Right atrium auricular region (tissue), 2 donors: ENCODE results near the gene CNOT6. TPM values are rescaled to one million over a fixed set of nuclear protein-coding genes. Genes with fewer than 3 reads are reported as not detected.

Experiments
- DNase-seq: peaks from one replicate; pipeline ENCODE4 v3.0.0-alpha.2; 2019; ENCODE audit warnings: low spot score
- H3K27ac ChIP-seq, 2 donors: fragments of 200-600 bp; sonication (generic); 1 replicate in 1 of 2; 2 replicates in 1 of 2; pipeline ENCODE4 v1.5.1; 2016 to 2019
- H3K27me3 ChIP-seq, 2 donors: fragments of 200-600 bp; sonication (generic); one replicate each; pipeline versions ENCODE4 v1.5.1 to v1.6.0; 2017 to 2019
- H3K36me3 ChIP-seq: fragments of 200-600 bp; sonication (generic); one replicate; pipeline ENCODE4 v1.5.1; 2016
- H3K4me1 ChIP-seq, 2 donors: fragments of 200-600 bp; sonication (generic); one replicate each; pipeline versions ENCODE4 v1.5.1 to v1.6.0; 2017 to 2019
- H3K4me3 ChIP-seq, 2 donors: fragments of 200-600 bp; sonication (generic); 1 replicate in 1 of 2; 2 replicates in 1 of 2; pipeline ENCODE4 v1.5.1; 2017 to 2019; ENCODE audit warnings: mild to moderate bottlenecking in 1 of 2, moderate library complexity in 1 of 2
- H3K9me3 ChIP-seq, 2 donors: fragments of 200-600 bp; sonication (generic); one replicate each; pipeline ENCODE4 v1.5.1; 2019
- total RNA-seq, 2 donors: library from RNA; depleted of rRNA; stranded (reverse); fragments of >200 nt; gene quantifications; one replicate each; pipeline ENCODE4 v1.1.0, GENCODE V29; 2016
- TF ChIP-seq, protein P1 (sequence below), 2 donors: fragments of 200-600 bp; sonication (generic); IDR thresholded peaks; one replicate each; pipeline ENCODE4 v1.5.1; 2019; ENCODE audit warnings: antibody characterized with exemption in 2 of 2

Gene CNOT6
- total RNA-seq, 2 donors from 2014 or later = 7.2 to 7.7 TPM

DNA sequence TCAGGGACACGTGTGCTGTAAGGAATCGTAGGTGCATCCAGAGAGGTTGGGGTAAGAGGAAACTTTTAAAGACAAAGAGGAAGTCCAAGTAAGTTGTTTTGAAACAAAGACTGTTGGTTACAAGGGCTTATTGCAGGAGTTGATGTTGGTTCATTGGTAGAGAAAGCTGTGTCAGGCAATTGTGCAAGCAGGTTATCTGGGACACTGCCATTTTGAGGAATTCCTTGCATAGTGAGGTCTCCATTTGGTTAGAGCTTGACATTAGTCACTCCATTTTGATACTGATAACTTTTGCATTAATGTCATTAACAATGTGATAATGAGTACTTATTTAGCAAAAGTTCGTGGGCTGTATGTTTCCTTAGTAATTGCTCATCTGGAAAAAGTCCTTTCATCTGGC lies 24.9 kb downstream of the CNOT6 start:
- no peak for DNase-seq
- H3K27ac ChIP-seq = no peak overlapping the region
- H3K4me1 ChIP-seq = peaks cover 0 to 24% of the 10 kb centered on the region in 2 donors
- no peaks in the 10 kb centered on the region for H3K36me3 ChIP-seq
- H3K4me3 ChIP-seq = no peak overlapping the region
- TF ChIP-seq, protein P1, sequence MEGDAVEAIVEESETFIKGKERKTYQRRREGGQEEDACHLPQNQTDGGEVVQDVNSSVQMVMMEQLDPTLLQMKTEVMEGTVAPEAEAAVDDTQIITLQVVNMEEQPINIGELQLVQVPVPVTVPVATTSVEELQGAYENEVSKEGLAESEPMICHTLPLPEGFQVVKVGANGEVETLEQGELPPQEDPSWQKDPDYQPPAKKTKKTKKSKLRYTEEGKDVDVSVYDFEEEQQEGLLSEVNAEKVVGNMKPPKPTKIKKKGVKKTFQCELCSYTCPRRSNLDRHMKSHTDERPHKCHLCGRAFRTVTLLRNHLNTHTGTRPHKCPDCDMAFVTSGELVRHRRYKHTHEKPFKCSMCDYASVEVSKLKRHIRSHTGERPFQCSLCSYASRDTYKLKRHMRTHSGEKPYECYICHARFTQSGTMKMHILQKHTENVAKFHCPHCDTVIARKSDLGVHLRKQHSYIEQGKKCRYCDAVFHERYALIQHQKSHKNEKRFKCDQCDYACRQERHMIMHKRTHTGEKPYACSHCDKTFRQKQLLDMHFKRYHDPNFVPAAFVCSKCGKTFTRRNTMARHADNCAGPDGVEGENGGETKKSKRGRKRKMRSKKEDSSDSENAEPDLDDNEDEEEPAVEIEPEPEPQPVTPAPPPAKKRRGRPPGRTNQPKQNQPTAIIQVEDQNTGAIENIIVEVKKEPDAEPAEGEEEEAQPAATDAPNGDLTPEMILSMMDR (IDR thresholded peaks at IDR 0.05) = no peak
- no peaks in the 10 kb centered on the region for H3K9me3 ChIP-seq
- no peaks in the 10 kb centered on the region for H3K27me3 ChIP-seq

DNA sequence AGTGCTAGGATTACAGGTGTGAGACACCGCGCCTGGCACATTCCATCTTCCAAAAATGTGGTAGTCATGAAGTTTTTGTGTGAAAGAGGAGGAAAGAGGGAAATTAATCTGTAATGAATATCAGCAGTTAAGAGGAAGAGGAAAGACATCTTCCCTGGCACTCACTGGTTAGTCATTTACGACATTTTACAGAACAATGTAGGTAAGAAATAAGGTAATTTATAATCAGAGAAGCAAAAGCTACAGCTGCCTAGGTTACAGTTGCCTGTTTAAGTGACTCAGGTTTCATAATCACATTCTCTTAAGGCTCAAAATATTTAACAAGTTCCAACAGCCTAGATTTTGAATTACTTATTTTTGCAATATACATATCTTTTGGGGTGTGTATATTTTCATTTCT lies 26.9 kb downstream of the CNOT6 start:
- Histone ChIP-seq H3K9me3 (no peaks in the 10 kb centered on the region), H3K4me1 (peaks cover 0 to 34% of the 10 kb centered on the region in 2 donors), H3K4me3 (no peak overlapping the region), H3K27ac (no peak overlapping the region), H3K36me3 (no peaks in the 10 kb centered on the region), H3K27me3 (no peaks in the 10 kb centered on the region)
- DNase-seq = no peak
- TF ChIP-seq, protein P1 (IDR thresholded peaks at IDR 0.05) = no peak

DNA sequence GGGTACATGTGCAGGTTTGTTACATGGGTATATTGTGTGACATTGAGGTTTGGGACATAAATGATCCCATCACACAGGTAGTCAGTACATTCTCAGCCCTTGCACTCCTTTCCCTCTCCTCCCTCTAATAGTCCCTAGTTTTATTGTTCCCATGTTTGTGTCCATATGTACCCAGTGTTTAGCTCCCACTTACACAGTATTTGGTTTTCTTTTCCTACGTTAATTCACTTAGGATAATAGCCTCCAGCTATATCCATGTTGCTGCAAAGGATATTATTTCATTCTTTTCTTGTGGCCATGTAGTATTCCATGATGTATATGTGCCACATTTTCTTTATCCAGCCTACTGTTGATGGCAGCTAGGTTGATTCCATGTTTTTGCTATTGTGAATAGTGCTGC lies 27.4 kb downstream of the CNOT6 start:
- TF ChIP-seq, protein P1 (IDR thresholded peaks at IDR 0.05) = no peak
- no peaks in the 10 kb centered on the region for H3K27me3 ChIP-seq
- H3K9me3 ChIP-seq = no peaks in the 10 kb centered on the region
- DNase-seq = no peak
- no peak overlapping the region for H3K27ac ChIP-seq
- peaks cover 0 to 36% of the 10 kb centered on the region in 2 donors for H3K4me1 ChIP-seq
- no peaks in the 10 kb centered on the region for H3K36me3 ChIP-seq
- H3K4me3 ChIP-seq = no peak overlapping the region

DNA sequence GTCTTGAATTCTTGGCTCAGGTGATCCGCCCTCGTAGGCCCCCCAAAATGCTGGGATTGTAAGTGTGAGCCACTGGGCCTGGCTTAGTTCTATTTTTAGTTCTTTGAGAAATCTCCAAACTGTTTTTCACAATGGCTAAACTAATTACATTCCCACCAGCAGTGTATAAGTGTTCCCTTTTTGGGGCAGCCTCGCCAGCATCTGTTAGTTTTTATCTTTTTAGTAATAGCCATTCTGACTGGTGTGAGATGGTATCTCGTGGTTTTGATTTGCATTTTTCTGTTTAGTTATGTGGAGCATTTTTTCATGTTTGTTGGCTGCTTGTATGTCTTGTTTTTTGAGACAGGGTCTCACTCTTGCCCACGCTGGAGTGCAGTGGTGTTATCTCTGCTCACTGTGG lies 28.2 kb downstream of the CNOT6 start:
- no peak overlapping the region for H3K4me3 ChIP-seq
- no peaks in the 10 kb centered on the region for H3K27me3 ChIP-seq
- no peak overlapping the region for H3K27ac ChIP-seq
- no peaks in the 10 kb centered on the region for H3K9me3 ChIP-seq
- peaks cover 0 to 36% of the 10 kb centered on the region in 2 donors for H3K4me1 ChIP-seq
- DNase-seq = no peak
- TF ChIP-seq, protein P1 (IDR thresholded peaks at IDR 0.05) = no peak
- no peaks in the 10 kb centered on the region for H3K36me3 ChIP-seq

DNA sequence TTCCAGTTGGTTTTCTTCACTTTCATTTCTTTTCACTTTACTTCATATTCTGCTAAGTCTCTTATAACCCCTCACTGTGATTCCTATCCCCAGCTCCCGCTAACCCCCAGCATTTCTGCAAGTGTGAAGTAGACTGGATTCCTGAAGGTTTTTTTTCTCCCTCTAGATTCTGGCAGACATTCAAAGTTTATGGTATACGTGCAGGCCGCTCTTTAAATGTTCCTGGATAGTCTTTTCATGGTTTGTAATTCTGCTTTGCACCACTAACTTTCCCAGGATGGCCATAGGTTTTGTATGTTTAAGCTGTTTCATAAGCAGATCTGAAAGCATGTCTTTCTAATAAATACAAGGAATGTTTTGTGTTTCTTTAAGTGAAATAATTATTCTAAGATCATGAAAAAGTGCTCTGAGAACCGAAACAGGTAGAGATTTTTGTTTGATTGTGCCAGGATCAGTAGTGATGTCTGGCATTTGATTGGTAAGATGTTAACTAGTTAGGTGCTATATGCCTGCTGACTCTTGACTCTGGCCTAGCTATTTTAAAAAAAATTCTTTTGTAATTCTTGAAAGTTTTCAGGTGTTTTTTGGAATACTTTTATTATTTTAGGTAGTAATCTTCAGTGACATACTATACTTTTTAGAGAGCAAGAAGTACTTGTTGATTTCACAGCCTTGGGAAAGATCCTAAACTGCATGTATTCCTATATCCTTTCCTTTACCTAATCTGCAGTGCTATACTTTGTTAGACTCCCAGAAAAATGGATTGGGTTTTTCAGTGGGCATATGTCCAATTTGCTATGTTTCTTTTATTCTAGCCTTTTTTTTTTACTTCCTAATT lies 29.7 kb downstream of the CNOT6 start:
- TF ChIP-seq, protein P1 (IDR thresholded peaks at IDR 0.05) = no peak
- no peaks in the 10 kb centered on the region for H3K36me3 ChIP-seq
- no peak for DNase-seq
- H3K4me3 ChIP-seq = no peak overlapping the region
- H3K9me3 ChIP-seq = no peaks in the 10 kb centered on the region
- no peak overlapping the region for H3K27ac ChIP-seq
- H3K27me3 ChIP-seq = no peaks in the 10 kb centered on the region
- H3K4me1 ChIP-seq = peaks cover 0 to 36% of the 10 kb centered on the region in 2 donors
